HG02588 (cell line): Measurements from ENCODE around the gene NPS.

ENCODE experiments used
- ATAC-seq: cut with Tn5 transposase; IDR thresholded peaks from one replicate; pipeline ENCODE4 v1.9.1; 2021; ENCODE audit warnings: mild to moderate bottlenecking, moderate library complexity; ENCODE audit not compliant: unreplicated experiment

The NPS gene

DNA sequence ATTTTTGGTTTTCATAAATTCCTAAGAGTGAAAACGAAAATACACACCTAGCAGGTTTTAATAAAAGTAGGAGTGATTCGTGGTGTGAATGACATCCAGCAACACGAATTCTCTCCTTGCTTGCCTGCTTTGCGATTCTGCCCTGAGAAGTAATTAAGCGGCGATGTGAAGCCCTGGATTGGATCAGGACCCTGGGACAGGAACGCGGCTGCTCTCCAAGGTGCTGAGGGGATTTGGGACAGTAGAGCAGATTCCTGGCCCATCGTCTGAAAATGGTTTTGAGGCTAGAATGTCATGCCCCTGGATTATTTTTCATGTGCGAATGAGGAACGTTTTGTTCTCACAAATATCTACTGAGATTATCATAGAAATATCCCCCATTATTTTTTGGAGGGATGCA, 7.8 kb downstream of the NPS start:
- ATAC-seq: no peak

DNA sequence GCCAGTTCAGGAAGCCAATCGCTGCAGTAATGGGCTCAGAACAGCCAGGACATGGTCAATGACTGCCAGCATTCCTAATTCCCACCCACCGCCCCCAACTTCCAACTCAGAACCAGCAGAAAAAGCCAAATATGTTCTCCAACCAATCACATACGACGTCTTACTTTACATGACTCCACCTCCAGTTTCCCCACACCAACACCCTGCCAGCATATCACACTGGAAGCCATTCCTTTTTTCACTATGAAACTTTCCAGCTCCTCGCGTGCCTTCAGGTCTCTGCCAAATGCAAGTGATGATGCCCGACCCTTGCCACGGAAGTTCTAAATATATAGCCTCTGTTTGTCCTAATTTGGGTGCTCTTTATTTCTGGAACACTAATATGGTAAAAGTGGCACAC, 12.5 kb downstream of the NPS start:
- ATAC-seq: no peak

DNA sequence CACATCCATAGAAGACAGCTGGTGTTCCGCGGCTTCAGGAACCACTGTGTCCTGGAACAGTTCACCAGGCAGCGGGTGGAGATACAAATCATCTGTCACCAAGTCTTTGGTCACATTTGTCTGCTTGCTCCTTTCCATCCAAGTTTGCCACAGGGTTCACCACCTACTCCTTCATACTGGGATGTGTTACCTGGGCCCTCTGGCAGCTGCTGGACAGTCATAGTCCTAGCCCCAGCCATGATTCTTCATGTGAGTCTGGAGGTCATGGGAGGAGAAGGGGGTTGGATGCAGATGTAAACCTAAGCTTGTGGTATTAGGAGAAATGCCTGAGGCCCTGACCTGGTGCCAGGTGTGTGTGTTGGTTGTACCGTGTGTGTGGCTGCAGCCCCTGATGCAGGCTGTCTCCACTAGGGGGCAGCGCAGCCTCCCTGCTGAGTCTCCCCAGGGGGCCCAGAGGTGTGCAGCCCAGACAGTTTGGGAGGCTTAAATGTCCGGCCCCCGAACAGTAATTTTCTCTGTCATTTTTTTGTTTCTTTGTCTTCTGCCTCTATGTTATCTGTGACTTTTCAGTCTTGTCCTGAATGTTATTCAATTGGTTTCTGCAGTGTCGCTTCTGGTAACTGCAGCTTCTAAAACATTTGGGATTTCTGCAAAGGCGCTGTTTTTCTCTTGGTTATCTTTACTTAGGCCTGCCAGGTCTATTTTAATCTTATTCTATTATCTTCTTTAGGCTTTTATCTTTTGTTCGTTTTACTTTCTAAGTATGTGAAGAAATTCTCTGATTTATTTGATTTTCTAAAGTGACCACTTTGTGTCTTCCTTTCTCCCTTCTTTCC, 14.8 kb downstream of the NPS start:
- ATAC-seq: no peak

DNA sequence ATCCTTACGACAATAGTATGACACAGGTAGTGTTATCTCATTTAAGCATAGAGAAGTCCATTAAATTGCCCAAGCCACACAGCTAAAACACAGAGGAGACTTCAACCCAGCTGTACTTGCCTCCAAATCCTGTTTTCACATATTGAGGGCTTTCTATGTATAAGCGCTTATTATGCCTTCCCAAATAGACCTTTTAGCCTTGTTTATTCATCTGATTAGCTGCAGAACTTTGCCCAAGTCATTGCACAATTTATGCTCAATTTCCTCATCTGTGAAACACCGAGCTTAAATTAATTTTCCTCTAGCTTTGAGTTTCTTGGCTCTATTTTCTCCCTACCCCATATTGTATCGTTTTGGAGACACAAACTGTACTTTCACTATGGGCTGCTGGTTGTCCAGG, 15.5 kb downstream of the NPS start:
- no peak for ATAC-seq

DNA sequence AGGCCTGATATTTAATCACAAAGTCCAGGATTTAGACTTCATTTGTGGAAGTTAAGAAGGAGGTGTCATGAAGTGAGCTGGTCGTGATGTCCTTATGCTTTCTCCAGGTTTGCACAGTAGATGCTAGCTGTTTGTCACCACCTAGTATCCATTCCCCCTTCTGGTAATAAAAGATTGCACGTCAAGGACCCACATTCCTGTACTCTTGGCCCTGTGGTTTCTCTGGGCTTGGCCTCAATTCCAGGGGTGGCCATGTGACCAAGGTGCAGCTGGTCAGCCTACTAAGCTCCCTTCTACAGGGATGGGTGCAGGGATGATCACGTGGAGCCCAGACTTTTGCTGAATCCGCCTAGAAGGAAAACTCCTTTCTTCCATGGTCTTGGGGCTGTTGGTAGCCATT, 16.5 kb downstream of the NPS start:
- no peak for ATAC-seq

DNA sequence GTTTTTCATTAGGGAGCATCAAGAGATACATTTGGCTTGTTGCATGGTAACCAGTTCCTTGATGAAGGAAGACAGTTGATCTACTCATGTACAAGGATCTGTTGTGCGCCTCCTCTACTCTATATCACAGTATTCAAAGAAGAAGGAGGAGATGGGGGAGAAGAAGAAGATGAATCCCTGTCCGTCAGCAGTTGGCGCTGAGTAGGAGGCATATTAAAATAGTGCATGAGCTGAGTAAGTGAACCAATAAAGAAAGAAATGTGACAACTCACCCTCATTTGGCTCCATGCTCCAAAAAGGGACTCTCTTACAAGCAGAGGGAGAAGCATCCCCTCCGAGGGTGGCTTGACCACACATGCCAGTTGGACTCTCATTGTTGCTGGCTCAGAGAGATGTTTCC, 20.1 kb downstream of the NPS start:
- no peak for ATAC-seq

DNA sequence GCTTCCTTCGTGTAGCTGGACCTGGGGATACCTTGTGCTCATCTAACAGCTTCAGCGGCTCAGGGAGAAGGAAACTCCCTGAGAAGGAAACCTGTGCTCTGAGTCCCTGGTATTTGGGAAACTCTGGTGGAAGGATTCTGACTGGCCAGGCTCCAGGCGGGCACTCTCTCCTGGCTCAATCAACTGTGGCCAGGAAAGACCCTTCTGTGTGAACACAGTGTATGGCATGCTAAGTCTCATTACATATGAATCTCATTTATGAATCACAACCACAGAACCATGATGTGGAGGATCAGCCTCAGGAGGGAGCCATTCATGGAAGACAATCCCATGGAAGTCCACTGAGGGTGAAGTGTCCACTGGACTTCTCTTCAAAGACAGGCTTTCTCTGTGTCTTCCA, 20.9 kb downstream of the NPS start:
- no peak for ATAC-seq

DNA sequence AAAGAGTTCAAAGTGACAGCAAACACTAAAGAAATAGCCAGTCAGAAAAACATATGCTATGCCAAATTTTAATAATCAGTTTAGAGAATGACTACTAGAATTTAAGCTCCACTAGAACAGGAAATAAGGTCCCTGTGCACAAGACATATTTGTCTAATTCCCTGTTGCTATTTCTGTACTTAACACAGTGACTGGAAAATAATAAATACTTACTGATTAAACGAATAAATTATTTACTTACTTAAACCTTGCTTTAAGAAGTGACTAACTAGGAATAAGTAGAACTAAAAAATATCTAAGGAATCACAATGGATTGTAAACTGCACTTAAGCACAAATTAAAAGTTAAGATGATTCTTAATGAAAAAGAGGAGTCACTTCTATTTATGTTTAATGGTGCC, 22.3 kb downstream of the NPS start:
- ATAC-seq: no peak

DNA sequence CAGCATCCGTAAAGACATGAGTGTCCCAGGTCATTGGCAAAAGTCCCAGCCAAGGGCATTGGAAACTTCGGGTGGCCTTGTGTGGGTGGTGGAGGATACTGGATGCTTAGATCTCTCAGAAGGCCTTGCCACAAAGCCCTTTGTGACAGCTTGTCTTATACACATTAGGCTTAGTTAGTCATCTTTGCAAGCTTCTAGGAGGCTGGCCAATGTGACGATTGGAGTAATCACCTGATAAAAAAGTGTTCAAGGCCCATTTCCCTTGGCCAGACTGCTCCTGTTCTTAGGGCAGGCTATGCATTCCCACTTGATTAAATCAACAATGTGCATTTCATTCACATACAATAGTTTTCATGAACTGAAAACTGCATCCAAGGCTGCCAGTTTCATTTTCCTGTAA, 26.9 kb downstream of the NPS start:
- no peak for ATAC-seq

DNA sequence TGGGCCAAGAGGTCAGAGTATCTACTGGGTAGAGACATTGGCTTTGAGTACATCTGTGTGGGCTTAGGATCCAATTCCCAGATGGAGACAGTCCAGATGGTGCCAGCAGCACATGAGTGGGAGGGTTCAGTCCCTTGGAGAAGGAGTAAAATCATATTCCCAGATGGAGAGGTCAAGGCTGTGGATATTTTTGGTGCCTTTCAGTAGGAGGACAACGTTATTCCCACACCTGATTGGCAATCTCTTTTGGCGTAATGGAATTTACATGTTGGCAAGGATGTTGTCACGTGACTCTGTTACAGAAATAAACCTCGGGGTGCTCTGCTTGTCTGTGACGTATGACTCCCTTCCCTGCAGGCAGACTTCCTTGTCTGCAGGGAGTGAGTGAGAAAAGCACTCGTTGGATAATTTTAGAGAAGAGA, 27.6 kb downstream of the NPS start:
- ATAC-seq: no peak

DNA sequence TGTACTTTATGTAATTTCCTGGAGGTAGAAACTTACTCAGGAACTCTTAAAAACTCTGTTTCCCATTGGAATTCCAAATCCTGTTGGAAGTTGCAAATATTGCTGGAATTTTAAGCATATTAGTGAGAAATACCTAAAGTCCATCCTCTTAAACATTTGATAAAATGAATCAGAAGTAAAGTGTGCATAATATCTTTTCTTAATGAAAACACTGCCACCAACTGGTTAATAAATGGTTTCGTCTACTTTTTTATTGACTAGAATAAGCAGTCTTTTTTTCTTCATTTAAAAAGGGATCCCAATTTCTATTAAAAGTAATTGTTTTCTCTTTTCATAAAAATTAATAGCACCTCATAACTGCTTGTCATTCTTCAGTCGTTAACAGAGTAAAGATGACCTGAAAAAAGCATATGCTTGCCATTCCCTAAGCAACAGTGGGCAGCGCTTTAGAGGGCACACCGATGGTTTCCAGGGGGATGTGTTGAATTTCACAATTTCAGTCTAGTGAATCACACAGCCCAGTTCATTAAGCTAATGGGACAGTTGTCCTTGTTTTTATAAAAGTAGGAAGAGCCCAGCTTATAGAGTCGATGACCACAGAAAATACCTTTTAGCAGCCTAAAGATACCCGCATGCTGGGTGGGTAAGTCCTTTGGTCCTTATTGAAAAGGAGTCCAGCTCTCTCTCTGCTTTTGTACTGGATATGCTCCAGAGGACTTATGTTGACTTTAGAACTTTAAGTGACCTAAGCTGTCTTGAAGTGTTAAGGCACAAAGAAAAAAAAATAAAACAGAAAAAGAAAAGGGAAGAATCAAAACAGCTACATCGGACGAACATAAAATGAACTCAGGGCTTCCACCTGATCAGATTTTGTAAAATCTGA, 28.5 kb downstream of the NPS start:
- ATAC-seq: no peak

DNA sequence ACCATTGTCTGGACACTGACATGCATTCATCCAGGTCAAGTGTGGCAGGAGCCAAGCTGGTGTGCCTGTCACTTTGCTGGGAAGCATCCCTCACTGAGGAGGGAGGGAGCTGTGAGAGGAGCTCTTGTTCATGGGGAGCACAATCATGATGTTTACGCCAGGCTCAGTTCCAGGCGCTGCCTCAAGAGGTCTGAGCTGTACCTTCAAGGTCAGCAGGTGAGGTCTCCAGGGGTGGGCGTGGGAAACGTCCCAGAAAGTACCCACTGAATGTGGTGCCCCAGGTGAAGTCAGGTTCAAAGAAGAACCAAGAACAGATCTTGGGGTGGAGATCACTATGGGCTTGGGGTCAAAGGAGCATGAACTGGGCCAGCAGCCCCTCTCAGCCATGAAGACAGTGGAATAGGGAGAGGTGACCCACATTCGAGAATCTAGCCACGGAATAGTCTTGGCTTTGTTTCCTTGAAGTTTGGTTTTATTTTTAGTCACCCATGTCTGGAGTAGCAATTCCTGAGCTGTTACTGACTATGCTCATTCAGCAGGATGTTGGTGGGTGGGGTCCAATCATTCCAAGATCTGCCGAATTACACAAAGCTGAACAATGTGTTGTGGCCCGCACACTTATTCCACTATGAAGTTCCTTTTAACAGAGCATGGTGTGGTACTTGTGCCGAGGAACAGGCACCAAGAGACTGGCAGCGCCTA, 29.3 kb downstream of the NPS start:
- ATAC-seq: no peak

DNA sequence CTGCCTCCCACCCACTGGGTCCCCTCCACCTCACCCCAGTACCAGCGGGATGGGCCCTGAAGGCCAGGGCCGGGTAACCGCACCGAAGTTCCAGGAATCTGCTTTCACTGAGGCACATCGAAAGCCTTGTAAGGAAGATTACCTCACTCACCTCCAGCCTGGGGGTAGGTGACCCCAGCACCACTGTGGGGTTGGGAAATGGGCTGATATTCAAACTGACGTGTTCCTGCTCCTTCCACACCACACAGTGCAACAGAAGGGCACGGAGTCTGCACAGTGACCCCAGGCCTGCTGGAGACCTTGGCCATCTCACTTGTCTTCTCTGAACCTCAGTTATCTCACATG, 29.8 kb downstream of the NPS start:
- no peak for ATAC-seq

DNA sequence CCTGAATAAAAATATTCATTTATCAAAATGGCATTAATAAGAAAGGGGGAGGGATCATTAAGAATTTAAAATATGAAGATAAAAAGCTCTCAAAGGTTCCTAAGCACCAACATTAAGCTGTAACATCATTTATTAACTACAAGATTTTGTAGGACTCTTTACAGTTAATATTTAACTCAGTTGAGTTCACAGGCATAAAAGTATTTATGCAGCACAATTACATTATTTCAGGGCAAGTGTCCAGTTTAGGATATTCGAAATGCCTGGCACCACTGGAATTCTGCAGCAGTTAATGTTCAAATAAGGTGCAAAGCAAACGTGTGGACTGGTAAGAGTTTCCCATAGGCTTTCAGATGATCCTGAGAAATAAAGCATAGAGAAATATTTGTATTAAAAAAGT, 30.5 kb downstream of the NPS start:
- no peak for ATAC-seq

DNA sequence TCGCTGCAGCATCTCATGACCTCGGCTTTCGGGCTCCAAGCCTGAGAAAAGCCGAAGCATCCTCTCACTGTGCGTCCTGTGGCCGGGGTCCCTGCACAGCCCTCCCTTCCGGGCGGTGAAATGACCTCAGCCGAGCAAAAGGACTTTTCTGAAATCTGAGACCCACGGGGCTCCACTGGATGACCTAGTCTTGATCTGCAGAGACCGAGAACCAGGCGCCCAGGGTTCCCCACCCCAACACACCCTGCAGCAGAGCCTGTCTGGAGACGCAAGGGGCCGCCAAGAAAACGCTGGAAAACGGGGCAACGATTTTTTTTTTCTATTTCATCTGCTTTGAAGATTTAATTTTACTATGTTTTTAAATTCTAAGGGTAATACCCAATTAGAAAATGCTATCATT, 31.7 kb downstream of the NPS start:
- ATAC-seq: no peak

DNA sequence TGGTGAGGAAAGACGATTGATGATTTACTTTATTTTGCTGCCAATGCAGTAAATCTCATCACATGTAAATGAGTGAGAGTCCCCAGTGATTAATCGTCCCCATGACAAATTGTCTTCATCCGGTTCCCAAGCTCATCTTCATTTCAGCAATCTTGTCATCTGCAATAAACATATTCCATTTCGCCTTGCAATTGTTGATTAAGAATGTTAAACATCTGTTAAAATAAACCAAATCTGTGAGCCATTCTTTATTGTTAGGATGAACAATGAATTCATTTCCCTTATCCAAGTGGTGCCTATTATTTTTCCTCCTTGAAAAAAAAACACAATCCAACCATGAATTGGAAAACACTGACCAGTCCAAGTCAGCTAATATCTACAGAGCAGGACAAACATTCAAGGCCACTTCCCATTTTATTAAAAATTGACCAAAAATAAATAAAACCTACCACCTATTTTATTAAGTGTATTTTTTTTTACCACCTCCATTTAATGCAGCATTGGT, 36.5 kb downstream of the NPS start:
- no peak for ATAC-seq

DNA sequence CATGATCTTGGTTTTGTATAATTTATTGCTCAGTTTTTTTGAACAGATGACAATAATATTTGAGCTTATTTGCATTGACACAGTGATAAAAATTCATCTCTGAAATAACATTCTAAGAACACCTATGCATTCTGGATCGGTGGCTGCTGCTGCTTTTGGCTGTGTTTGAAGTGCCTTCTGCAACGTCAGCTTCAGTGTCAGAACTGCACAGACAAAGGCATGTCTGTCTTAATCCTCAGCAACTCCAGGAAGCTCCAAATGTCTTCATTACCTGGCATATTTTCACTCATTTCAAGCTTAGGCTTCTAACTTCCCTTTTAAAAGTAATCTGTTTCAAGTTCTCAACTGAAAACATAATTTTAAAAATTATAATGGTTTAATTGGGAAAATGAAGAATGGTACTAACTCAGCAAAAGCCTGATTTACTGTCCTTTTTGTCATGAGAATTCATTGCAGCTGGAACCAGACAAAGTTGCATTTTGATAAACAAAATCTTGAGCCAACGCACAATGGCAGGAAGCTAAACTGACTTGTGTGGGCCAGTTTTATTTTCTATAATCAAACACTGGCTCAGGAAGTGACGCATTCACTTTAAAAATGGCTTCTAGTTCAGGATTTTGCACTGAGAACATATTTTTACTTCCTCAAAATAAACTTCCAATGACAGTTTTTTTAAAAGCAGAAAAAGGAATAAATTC, 38.7 kb downstream of the NPS start:
- no peak for ATAC-seq

DNA sequence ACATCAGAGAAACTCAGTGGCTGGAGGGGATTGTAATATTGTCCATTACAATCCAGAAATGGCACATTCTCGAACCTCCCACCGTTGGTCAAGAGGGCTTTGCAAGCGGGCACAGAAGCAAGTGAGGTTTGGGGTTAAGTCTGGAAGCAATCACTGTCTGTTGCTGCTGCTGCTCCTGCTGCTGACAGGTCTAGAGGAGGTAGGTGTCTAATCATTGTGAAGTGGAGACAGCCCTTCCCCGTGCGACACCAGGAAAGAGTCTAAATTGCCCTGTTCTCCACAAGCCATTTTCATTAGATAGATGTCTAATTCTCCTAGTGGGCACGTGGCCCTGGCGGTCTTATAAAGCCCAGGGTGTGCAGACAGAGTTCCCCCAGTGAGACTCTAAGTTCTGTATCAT, 43.5 kb downstream of the NPS start:
- no peak for ATAC-seq

DNA sequence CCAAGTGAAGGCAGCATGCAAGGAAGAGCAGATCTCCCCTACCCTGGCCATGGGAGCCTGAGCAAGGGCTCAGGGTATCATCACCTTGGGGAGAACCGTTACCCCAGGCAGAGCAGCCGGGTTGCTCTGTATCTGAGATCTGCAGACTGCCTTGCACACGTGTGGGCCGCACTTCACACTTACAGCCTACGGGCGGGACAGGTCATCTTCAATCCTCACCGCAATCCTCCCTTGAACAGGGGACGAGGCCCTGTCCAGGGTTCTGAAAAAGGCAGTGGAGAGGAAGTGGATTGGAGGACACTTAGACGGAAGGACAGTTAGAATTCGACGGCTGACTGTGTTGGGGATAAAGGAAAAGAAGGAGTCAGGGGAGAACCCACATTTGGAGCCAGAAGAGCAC, 51.4 kb downstream of the NPS start:
- no peak for ATAC-seq
